Measurements from ENCODE around the gene SERINC3. TPM values are rescaled to one million over a fixed set of nuclear protein-coding genes. Genes with fewer than 3 reads are reported as not detected.

The SERINC3 gene
- total RNA-seq, 2 experiments from 2014 or later: 39.5 to 40.2 TPM

- H3K27ac Mint-ChIP-seq: no peak overlapping the region
- TF ChIP-seq CTCF (IDR thresholded peaks at IDR 0.05): no peak
- no peak for ATAC-seq (ENCODE audit: poor library complexity)
- Histone ChIP-seq H3K36me3 (ENCODE audit: insufficient read depth, low read length) (peaks cover 85% of the 10 kb centered on the region), H3K9me3 (ENCODE audit: control insufficient read depth in 1 of 2, insufficient read depth in 1 of 2, low read length in 2 of 2) (no peaks in the 10 kb centered on the region), H3K27me3 (ENCODE audit: control insufficient read depth in 1 of 2, insufficient read depth in 2 of 2, low read length in 2 of 2) (no peaks in the 10 kb centered on the region), H3K27ac (ENCODE audit: low read depth in 1 of 2, low read length in 2 of 2) (no peak overlapping the region), H3K4me3 (ENCODE audit: low read length) (no peak overlapping the region), H3K4me1 (ENCODE audit: insufficient read depth, low read length) (peaks cover 3% of the 10 kb centered on the region)
- peaks cover 20% of the 10 kb centered on the region for H3K4me1 Mint-ChIP-seq (ENCODE audit: low read depth)
- no peak overlapping the region for H3K4me3 Mint-ChIP-seq
- peaks cover 76% of the 10 kb centered on the region for H3K36me3 Mint-ChIP-seq (ENCODE audit: low read depth)
- ChIA-PET POLR2A (interaction anchor here (1.0 kb wide), 1 partner anchor 10 kb away, joined by 3 read pairs; no protein-coding TSS in a partner anchor), CTCF (no interaction called here)
- no peak for DNase-seq
- intact Hi-C loops (cut with DNase I, micrococcal nuclease): no loop called here
- no peaks in the 10 kb centered on the region for H3K9me3 Mint-ChIP-seq
- H3K27me3 Mint-ChIP-seq: no peaks in the 10 kb centered on the region
Measured at GRCh38 chr20:44509762-44510161, 12.1 kb downstream of the SERINC3 start.

- H3K27ac Mint-ChIP-seq: peak overlapping the region; percentile 49
- CTCF ChIA-PET: interaction anchor here (1.3 kb wide), 2 partner anchors 10 to 11 kb away, joined by 3 read pairs; no protein-coding TSS in a partner anchor
Measured at GRCh38 chr20:44504402-44505307, 17.2 kb downstream of the SERINC3 start.

GRCh38 chr20:44502968-44503367, 18.9 kb downstream of the SERINC3 start:
- Histone ChIP-seq H3K4me3 (ENCODE audit: low read length) (no peak overlapping the region), H3K27me3 (ENCODE audit: control insufficient read depth in 1 of 2, insufficient read depth in 2 of 2, low read length in 2 of 2) (no peaks in the 10 kb centered on the region), H3K9me3 (ENCODE audit: control insufficient read depth in 1 of 2, insufficient read depth in 1 of 2, low read length in 2 of 2) (no peaks in the 10 kb centered on the region), H3K4me1 (ENCODE audit: insufficient read depth, low read length) (no peaks in the 10 kb centered on the region), H3K36me3 (ENCODE audit: insufficient read depth, low read length) (peaks cover 93% of the 10 kb centered on the region), H3K27ac (ENCODE audit: low read depth in 1 of 2, low read length in 2 of 2) (no peak overlapping the region)
- Mint-ChIP-seq H3K9me3 (no peaks in the 10 kb centered on the region), H3K4me3 (no peak overlapping the region), H3K4me1 (ENCODE audit: low read depth) (no peaks in the 10 kb centered on the region), H3K27ac (peak overlapping the region; percentile 9), H3K36me3 (ENCODE audit: low read depth) (peaks cover 87% of the 10 kb centered on the region), H3K27me3 (no peaks in the 10 kb centered on the region)
- intact Hi-C loops (cut with DNase I, micrococcal nuclease): no loop called here
- ATAC-seq (ENCODE audit: poor library complexity): no peak
- DNase-seq: no peak
- ChIA-PET CTCF (no interaction called here), POLR2A (interaction anchor here (0.6 kb wide), 1 partner anchor 137 kb away, joined by 3 read pairs; no protein-coding TSS in a partner anchor)
- TF ChIP-seq CTCF (IDR thresholded peaks at IDR 0.05): no peak

More at GRCh38 chr20:44504402-44505307, 17.2 kb downstream of the SERINC3 start:
- Mint-ChIP-seq H3K36me3 (ENCODE audit: low read depth) (peaks cover 86% of the 10 kb centered on the region), H3K4me1 (ENCODE audit: low read depth) (no peaks in the 10 kb centered on the region), H3K4me3 (no peak overlapping the region), H3K27me3 (no peaks in the 10 kb centered on the region), H3K9me3 (no peaks in the 10 kb centered on the region)
- POLR2A ChIA-PET: interaction anchor here (1.1 to 1.2 kb wide), 2 partner anchors 17 to 93 kb away, joined by 3 to 4 read pairs; partner anchors contain the start of gene SERINC3
- Histone ChIP-seq H3K27me3 (ENCODE audit: control insufficient read depth in 1 of 2, insufficient read depth in 2 of 2, low read length in 2 of 2) (no peaks in the 10 kb centered on the region), H3K27ac (ENCODE audit: low read depth in 1 of 2, low read length in 2 of 2) (no peak overlapping the region), H3K4me3 (ENCODE audit: low read length) (no peak overlapping the region), H3K9me3 (ENCODE audit: control insufficient read depth in 1 of 2, insufficient read depth in 1 of 2, low read length in 2 of 2) (no peaks in the 10 kb centered on the region), H3K36me3 (ENCODE audit: insufficient read depth, low read length) (peaks cover 95% of the 10 kb centered on the region), H3K4me1 (ENCODE audit: insufficient read depth, low read length) (no peaks in the 10 kb centered on the region)
- no peak for TF ChIP-seq CTCF (IDR thresholded peaks at IDR 0.05)
- DNase-seq: no peak
- intact Hi-C loops (cut with DNase I, micrococcal nuclease): no loop called here
- no peak for ATAC-seq (ENCODE audit: poor library complexity)
